ENCODE data around the gene CEP128.

The CEP128 gene

DNA sequence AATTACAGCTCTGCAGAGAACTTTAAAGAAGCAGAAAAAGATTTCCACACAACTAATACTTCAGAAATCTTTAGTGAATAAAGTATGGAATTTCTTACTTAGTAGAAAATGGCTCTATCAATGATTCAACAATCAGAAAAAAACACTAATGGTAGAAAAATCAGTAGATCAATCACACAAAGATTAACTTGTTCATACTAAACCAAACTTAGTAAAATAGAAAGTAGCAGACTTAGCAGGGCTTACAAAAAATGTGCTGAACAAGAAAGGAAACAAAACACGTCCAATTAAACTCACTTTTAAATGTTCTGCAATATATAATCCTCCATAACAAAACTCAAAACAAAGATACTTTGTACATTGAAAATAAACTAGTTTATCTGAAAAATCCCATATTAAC is 38.9 kb downstream of the CEP128 start:
- no peak for DNase-seq (ENCODE audit: low read depth, low spot score)

- no peak for DNase-seq (ENCODE audit: low read depth, low spot score)
Measured at GRCh38 chr14:80901822-80902221, 39.7 kb downstream of the CEP128 start.

DNA sequence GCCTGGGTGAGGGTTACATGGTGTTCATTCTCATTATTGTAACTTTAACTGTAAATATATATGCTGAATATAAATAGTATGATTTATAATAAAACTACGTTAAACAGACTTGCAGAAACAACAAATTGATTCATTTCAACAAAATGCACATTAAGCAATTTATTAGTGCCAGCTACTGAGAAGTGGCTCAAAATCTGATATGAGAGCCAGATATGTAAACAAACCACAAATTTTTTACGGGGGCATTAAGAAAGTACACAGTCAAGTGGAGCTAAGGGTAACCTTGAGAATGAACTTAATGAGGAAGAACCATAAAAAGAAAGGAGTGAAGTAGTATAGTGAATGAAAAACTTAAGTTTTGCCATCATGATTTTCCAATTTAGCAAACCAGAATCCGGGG is 40.3 kb downstream of the CEP128 start:
- no peak for DNase-seq (ENCODE audit: low read depth, low spot score)

- DNase-seq (ENCODE audit: low read depth, low spot score): no peak
Measured at GRCh38 chr14:80872645-80873044, 68.9 kb downstream of the CEP128 start.

GRCh38 chr14:80868260-80868659 is 73.3 kb downstream of the CEP128 start:
- DNase-seq (ENCODE audit: low read depth, low spot score): no peak

DNA sequence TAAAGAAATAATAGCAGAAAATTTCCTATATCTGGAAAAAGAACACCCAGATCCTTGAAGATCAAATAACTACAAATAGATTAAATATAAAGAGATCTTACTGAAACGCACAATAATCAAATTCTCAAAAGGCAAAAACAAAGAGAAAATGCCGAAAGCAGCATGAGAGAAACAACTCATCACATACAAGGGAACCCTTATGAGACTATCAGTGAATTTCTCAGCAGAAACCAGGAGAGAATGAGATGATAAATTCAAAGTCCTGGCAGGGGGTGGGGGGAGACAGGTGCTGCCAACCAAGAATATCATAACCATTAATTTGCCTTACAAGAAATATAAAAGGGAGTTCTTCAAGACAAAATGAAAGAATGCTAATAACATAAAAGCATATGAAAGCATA is 73.7 kb downstream of the CEP128 start:
- DNase-seq (ENCODE audit: low read depth, low spot score): no peak

DNA sequence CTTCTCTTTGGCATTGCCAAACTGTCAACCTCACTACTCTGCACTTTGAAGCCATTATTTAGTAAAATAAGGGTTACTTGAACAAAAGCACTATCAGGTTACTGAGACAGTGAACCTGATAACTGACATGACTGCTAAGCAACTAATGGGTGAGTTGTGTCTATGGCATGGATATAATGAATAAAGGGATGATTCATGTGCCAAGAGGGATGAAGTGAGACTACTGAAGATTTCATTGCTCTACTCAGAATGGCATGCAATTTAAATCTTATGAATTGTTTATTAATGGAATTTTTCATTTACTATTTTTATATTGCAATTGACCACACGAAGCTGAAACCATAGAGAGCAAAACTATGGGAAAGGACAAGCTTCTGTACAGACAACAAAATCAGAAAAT is 74.4 kb downstream of the CEP128 start:
- DNase-seq (ENCODE audit: low read depth, low spot score): no peak

DNA sequence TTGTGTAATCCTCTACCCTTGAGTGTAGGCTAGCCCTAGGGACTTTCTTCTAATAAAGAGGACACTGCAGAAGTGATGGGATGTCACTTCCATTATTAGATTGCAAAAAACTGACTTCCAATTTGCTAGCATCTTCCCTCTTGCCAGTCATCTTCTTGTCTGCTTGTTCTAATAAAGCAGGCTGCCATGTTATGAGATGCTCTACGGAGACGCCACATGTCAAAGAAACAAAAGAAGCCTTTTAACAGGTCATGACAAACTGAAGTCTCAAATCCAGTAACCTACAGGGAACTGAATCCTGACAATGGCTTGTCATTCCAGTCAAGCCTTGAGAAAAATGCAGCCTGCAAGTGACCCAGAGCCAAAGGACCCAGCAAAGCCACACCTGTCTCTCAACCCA is 76.0 kb downstream of the CEP128 start:
- DNase-seq (ENCODE audit: low read depth, low spot score): no peak

DNA sequence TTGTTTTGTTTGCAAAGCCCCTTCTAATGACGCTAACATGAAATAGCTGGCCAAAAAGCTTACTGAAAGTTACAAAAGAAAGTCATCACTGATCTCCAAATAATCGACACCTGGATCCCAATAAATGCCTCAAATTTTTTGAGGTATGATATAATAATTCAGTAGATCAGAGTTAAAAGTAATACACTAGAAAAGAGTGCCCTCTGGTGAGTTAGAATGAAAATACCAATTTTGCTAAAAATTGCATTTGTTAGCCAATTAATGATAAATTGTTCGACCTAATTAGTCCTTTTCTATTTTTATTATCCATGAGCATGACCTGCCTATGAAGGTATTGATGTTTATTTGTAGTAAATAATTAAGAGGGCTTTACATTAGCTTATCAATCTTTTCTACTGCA is 78.6 kb downstream of the CEP128 start:
- DNase-seq (ENCODE audit: low read depth, low spot score): no peak

GRCh38 chr14:80862541-80862940 is 79.0 kb downstream of the CEP128 start:
- DNase-seq (ENCODE audit: low read depth, low spot score): no peak

DNA sequence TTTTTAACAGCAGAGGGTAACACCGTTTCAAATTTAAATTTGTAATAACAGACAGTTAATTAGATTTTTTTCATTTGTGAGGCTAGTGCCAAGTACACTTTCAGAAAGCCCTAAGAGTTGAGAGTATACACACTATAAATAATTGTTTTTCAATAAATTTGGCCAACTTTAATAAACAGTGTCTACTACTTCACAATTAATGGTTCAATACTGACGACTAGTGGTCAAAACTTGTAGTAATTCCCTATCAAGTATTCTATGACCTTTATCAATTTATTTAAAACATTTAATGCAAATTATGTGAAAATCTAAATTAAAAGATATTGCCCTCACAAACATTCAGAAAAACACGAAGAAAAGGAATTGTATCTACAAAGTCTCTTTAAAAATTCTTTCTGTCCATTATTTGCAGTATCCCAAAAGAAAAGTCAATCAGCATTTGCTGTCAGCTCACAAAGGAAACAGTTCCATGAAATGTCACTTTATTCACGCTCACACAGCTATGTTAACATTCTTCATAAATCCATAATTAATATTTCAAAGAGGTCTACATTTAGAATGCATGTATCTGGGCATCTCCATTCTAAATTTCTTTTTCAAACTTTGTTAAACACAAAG is 91.2 kb downstream of the CEP128 start:
- no peak for DNase-seq (ENCODE audit: low read depth, low spot score)

- DNase-seq (ENCODE audit: low read depth, low spot score): no peak
Measured at GRCh38 chr14:80847070-80847469, 94.5 kb downstream of the CEP128 start.

- DNase-seq (ENCODE audit: low read depth, low spot score): no peak
Measured at GRCh38 chr14:80845856-80846255, 95.7 kb downstream of the CEP128 start.

- no peak for DNase-seq (ENCODE audit: low read depth, low spot score)
Measured at GRCh38 chr14:80844872-80845271, 96.7 kb downstream of the CEP128 start.

GRCh38 chr14:80839743-80840142 is 101.8 kb downstream of the CEP128 start:
- DNase-seq (ENCODE audit: low read depth, low spot score): no peak

- DNase-seq (ENCODE audit: low read depth, low spot score): no peak
Measured at GRCh38 chr14:80809663-80810062, 131.9 kb downstream of the CEP128 start.

DNA sequence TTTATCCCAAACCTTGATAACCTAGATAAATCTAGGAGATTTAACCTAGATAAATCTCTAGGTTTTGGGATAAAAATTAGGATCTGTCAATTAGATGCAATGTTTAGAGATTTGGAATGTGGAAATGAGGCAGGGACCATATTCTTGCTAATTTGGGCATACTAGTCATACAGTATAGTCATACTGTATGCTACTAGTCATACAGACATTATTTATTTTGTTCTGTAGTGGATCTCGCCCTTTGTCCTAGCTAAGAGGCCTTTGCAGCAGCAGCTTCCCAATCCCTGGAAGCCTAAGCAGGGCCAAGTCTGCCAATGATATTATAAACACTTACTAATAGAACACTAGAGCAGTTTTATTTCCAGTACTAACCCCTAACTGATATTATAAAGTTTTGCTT is 136.4 kb downstream of the CEP128 start:
- no peak for DNase-seq (ENCODE audit: low read depth, low spot score)

DNA sequence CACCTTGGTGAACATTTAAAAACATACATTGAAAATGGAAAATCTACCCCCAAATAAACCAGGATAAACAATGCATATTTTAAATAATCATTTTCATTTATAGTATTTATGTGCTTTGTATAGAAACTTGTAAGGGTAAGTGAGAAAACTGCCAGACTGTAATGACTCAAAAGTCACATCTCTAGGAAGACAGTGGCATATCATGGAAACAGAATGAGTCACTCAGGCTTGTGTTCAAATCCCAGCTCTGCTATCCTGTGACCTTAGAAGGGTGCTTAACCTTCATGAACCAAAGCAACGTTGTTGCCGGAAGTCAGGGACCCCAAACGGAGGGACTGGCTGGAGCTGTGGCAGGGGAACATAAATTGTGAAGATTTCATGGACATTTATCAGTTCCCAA is 142.7 kb downstream of the CEP128 start:
- no peak for DNase-seq (ENCODE audit: low read depth, low spot score)

- no peak for DNase-seq (ENCODE audit: low read depth, low spot score)
Measured at GRCh38 chr14:80798211-80798610, 143.3 kb downstream of the CEP128 start.

DNA sequence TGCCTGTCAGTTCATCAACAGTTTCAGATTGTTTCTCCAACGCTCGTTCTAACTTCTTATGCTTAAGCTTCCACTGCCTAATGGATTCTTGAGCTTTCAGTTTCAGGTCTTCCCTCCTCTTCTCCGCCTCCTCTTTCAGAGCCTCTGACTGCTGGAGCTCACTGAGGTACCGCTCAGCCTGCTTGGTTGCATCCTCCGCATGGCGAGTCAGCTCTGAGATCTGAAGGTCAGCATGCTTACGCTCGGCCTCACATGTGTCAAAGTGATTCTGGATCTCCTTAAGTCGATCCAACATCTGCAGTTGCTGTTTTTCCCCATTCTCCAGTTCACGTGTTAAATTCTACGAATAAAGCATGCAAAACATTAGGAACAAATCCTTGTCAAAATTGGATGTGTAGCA is 148.8 kb downstream of the CEP128 start:
- DNase-seq (ENCODE audit: low read depth, low spot score): no peak

GRCh38 chr14:80787876-80788275 is 153.7 kb downstream of the CEP128 start:
- DNase-seq (ENCODE audit: low read depth, low spot score): no peak

- DNase-seq (ENCODE audit: low read depth, low spot score): no peak
Measured at GRCh38 chr14:80784820-80785219, 156.7 kb downstream of the CEP128 start.

DNA sequence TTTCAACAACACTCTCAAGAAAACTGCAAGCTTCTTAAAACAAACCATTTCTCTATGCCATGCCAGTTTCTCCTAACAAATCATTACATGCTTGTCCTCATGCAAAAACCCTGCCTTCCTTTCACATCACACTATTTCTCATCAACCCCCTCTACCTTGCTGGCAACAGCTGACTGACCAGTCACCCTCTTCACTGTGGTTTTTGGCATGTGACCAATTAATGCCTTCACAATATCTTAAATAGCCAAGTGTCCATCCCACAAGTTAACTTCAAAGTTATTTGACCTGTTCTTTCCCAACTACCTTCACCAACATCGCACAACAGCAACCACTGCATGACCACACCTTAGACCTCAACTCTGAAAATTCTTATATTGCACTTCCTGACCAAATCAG is 159.6 kb downstream of the CEP128 start:
- no peak for DNase-seq (ENCODE audit: low read depth, low spot score)

DNA sequence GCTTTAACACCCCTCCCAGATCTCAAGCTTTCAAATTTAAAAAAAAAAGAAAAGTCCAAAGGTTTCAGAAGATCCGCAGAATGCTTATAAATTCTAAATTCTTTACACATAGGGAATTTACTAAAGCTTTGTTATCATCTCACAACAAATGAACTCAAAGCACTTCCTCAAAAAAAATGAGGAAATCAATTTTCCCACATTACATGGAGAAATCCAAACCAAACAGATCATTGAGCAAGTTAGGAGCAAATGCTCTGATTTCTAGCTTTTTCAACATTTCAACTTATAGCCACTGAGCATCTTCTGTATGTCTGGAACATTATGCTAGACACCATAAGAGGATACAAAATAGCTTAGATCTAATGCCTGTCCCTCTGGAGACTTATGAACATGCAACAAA is 161.0 kb downstream of the CEP128 start:
- no peak for DNase-seq (ENCODE audit: low read depth, low spot score)

Data from activated CD4-positive, CD25-positive, alpha-beta regulatory T cell treated with anti-CD3 and anti-CD28 coated beads, Interleukin-2, amount 50 U/mL, for 16 hours (primary cell).